ENCODE measurements around the gene SMIM27. TPM values are rescaled to one million over a fixed set of nuclear protein-coding genes. Genes with fewer than 3 reads are reported as not detected.

SMIM27 gene
- total RNA-seq, 1 experiment from 2014 or later, result 6.5 TPM

DNA sequence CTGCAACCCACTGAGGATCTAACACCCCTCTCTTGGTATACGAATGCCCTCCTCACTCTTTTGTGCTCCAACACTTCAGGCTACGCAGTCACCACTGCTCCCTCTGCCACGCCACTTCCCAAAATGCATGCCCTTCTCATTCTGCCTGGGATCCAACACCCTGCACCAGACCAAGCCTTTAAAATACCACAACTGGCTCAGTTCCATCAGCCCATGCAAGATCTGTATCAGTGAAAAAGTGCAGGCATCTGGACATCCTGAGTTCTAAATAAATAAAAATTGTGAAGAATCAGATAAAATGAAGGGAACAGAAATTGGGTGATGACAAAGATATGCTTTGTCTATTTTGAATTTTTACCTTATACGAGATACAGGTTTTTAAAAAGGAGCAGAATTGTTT lies 18.1 kb downstream of the SMIM27 start:
- no peak overlapping the region for H3K27ac ChIP-seq (ENCODE audit: low read depth, low read length, poor library complexity, severe bottlenecking)
- DNase-seq (ENCODE audit: low spot score), result no peak
- peaks cover 9% of the 10 kb centered on the region for H3K36me3 ChIP-seq (ENCODE audit: insufficient read depth, low read length, poor library complexity, severe bottlenecking)
- no peaks in the 10 kb centered on the region for H3K27me3 ChIP-seq (replicated peaks; ENCODE audit: insufficient read depth, low read depth, low read length, poor library complexity)
- TF ChIP-seq EZH2 (IDR thresholded peaks at IDR 0.05; ENCODE audit: borderline replicate concordance, low read depth, low read length, poor library complexity, severe bottlenecking) (no peak), CTCF (conservative IDR thresholded peaks at IDR 0.05; ENCODE audit: low read depth, low read length) (no peak)
- ChIA-PET CTCF (no interaction called here), POLR2A (ENCODE audit: low non-redundant PET) (no interaction called here)
- no peaks in the 10 kb centered on the region for H3K9me3 ChIP-seq (ENCODE audit: low read depth, low read length, poor library complexity, severe bottlenecking)
- BruUV-seq (replicated peaks), result no TSS peak
- no peak overlapping the region for H3K4me3 ChIP-seq (ENCODE audit: low read depth, low read length, poor library complexity, severe bottlenecking)
- H3K4me1 ChIP-seq (ENCODE audit: insufficient read depth, low read length, poor library complexity, severe bottlenecking), result peaks cover 15% of the 10 kb centered on the region
- intact Hi-C loops (cut with micrococcal nuclease; ENCODE audit: unreplicated experiment), result loop anchor here (10.0 kb wide), 1 partner anchor 45 kb away; the partner anchor contains the start of gene RIGI

GRCh38 chr9:32571969-32572899 lies 20.1 kb downstream of the SMIM27 start:
- Histone ChIP-seq H3K27ac (ENCODE audit: low read depth, low read length, poor library complexity, severe bottlenecking) (peak overlapping the region; percentile 79), H3K27me3 (replicated peaks; ENCODE audit: insufficient read depth, low read depth, low read length, poor library complexity) (no peaks in the 10 kb centered on the region), H3K4me1 (ENCODE audit: insufficient read depth, low read length, poor library complexity, severe bottlenecking) (peaks cover 15% of the 10 kb centered on the region), H3K36me3 (ENCODE audit: insufficient read depth, low read length, poor library complexity, severe bottlenecking) (peaks cover 9% of the 10 kb centered on the region), H3K9me3 (ENCODE audit: low read depth, low read length, poor library complexity, severe bottlenecking) (no peaks in the 10 kb centered on the region), H3K4me3 (ENCODE audit: low read depth, low read length, poor library complexity, severe bottlenecking) (peak overlapping the region; percentile 92)
- intact Hi-C loops (cut with micrococcal nuclease; ENCODE audit: unreplicated experiment), result loop anchor here (2.0 to 10.0 kb wide), 2 partner anchors 47 to 193 kb away; partner anchors contain the start of gene RIGI
- TF ChIP-seq EZH2 (IDR thresholded peaks at IDR 0.05; ENCODE audit: borderline replicate concordance, low read depth, low read length, poor library complexity, severe bottlenecking) (no peak), CTCF (conservative IDR thresholded peaks at IDR 0.05; ENCODE audit: low read depth, low read length) (peak; percentile 73)
- DNase-seq (ENCODE audit: low spot score), result peak; percentile 81
- BruUV-seq (replicated peaks), result TSS peak; percentile 64
- ChIA-PET CTCF (interaction anchor here (0.5 to 1.4 kb wide), 5 partner anchors 14 to 193 kb away, joined by 3 to 29 read pairs (median 5); partner anchors contain the start of gene RIGI), POLR2A (ENCODE audit: low non-redundant PET) (no interaction called here)

DNA sequence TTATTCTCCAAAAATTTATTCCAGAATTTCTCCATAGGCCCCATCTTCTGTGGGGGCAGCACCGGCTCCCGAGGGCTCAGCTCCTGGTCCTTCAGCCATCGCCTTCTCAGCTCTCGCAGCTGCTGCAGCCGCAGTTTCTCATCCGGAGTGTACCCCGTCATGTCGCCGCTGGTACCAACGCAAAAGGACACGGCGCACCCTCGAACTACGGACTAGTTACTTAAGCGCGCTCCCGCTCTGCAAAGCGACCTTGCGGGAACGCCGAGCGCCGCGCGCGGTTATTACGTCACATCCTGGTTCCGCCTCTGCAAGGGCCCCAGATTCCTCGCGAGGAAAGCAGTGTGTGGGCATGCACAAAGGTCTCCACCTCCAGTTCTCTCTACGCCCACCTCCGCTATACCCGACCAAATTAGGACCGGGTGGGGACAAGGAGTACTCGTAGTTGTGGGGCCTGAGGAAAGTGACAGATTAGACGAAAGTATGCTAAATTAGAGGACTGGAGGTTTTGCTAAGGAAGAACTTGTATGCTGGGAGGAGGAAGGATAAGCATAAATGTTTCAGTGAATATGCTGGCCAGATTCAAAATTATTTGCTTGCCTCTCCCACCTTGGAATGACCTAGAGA lies 20.9 kb downstream of the SMIM27 start, which contains the start of gene NDUFB6:
Gene NDUFB6 (minus strand): TSS at position 260 of the 624 bp plus-strand sequence. CDS start 99 bp downstream, at position 161.
- Histone ChIP-seq H3K4me1 (ENCODE audit: insufficient read depth, low read length, poor library complexity, severe bottlenecking) (peaks cover 15% of the 10 kb centered on the region), H3K36me3 (ENCODE audit: insufficient read depth, low read length, poor library complexity, severe bottlenecking) (peaks cover 8% of the 10 kb centered on the region), H3K9me3 (ENCODE audit: low read depth, low read length, poor library complexity, severe bottlenecking) (no peaks in the 10 kb centered on the region), H3K27ac (ENCODE audit: low read depth, low read length, poor library complexity, severe bottlenecking) (peak within 1 kb of the TSS; percentile 79), H3K27me3 (replicated peaks; ENCODE audit: insufficient read depth, low read depth, low read length, poor library complexity) (no peaks in the 10 kb centered on the region), H3K4me3 (ENCODE audit: low read depth, low read length, poor library complexity, severe bottlenecking) (peak within 1 kb of the TSS; percentile 92)
- BruUV-seq (replicated peaks), result no TSS peak
- ChIA-PET CTCF (interaction anchor here (0.5 to 1.6 kb wide), 3 partner anchors 17 to 194 kb away, joined by 4 to 29 read pairs (median 5); no protein-coding TSS in a partner anchor), POLR2A (ENCODE audit: low non-redundant PET) (no interaction called here)
- DNase-seq (ENCODE audit: low spot score), result peak; percentile 97
- intact Hi-C loops (cut with micrococcal nuclease; ENCODE audit: unreplicated experiment), result loop anchor here (2.0 to 10.0 kb wide), 2 partner anchors 48 to 194 kb away; partner anchors contain the start of gene RIGI
- no peak for TF ChIP-seq CTCF (conservative IDR thresholded peaks at IDR 0.05; ENCODE audit: low read depth, low read length)

All from A673 (cell line).